ENCODE measurements around the gene GNAQ. TPM values are rescaled to one million over a fixed set of nuclear protein-coding genes. Genes with fewer than 3 reads are reported as not detected.

The GNAQ gene
- total and polyA plus RNA-seq, 2 of the 13 experiments (the other 11 are each of a cell fraction or from before 2014, with no cell fraction given), result 16.5 to 17.7 TPM

- no peak for TF ChIP-seq CHD2 (IDR thresholded peaks at IDR 0.05; ENCODE audit: low read depth, low read length)
- TF ChIP-seq ZNF333 (CRISPR knock-in tag; IDR thresholded peaks at IDR 0.05; ENCODE audit: borderline replicate concordance), result no peak
- TF ChIP-seq ZNF326 (CRISPR knock-in tag; IDR thresholded peaks at IDR 0.05; ENCODE audit: borderline replicate concordance), result no peak
- TF ChIP-seq ZNF24 (IDR thresholded peaks at IDR 0.05), result no peak
- no peak for TF ChIP-seq ERF (CRISPR knock-in tag; IDR thresholded peaks at IDR 0.05)
- TF ChIP-seq ZNF282 (IDR thresholded peaks at IDR 0.05; ENCODE audit: partially characterized antibody), result no peak
- no peak for TF ChIP-seq FOXC1 (CRISPR knock-in tag; IDR thresholded peaks at IDR 0.05; ENCODE audit: borderline replicate concordance)
- TF ChIP-seq DPF2 (CRISPR knock-in tag; IDR thresholded peaks at IDR 0.05; ENCODE audit: borderline replicate concordance, low read depth), result no peak
- no peak for TF ChIP-seq ZNF225 (CRISPR knock-in tag; IDR thresholded peaks at IDR 0.05)
- TF ChIP-seq GABPB1 (CRISPR knock-in tag; IDR thresholded peaks at IDR 0.05), result peak; percentile 2; the same call in 1 of the 2 replicates
- no peak for TF ChIP-seq HNRNPL (IDR thresholded peaks at IDR 0.05; ENCODE audit: low read depth, low read length)
- no peak for TF ChIP-seq ZSCAN21 (CRISPR knock-in tag; IDR thresholded peaks at IDR 0.05; ENCODE audit: borderline replicate concordance)
- 0 out of 2 replicates have a peak, but pooled peaks have one; percentile 8 for TF ChIP-seq RAD21 (CRISPR knock-in tag; IDR thresholded peaks at IDR 0.05)
- no peak for TF ChIP-seq MTF1 (CRISPR knock-in tag; IDR thresholded peaks at IDR 0.05)
- TF ChIP-seq RXRA (CRISPR knock-in tag; IDR thresholded peaks at IDR 0.05), result no peak; the same call in 1 of the 2 replicates
- no peak for TF ChIP-seq ZNF264 (CRISPR knock-in tag; IDR thresholded peaks at IDR 0.05)
- no peak for TF ChIP-seq ZKSCAN1 (IDR thresholded peaks at IDR 0.05; ENCODE audit: low read length)
- no peak for TF ChIP-seq THAP11 (CRISPR knock-in tag; IDR thresholded peaks at IDR 0.05)
- no peak for TF ChIP-seq ZNF350 (CRISPR knock-in tag; IDR thresholded peaks at IDR 0.05; ENCODE audit: borderline replicate concordance, low read depth)
- TF ChIP-seq ZC3H4 (CRISPR knock-in tag; IDR thresholded peaks at IDR 0.05; ENCODE audit: borderline replicate concordance), result no peak
- TF ChIP-seq ZNF180 (CRISPR knock-in tag; IDR thresholded peaks at IDR 0.05; ENCODE audit: borderline replicate concordance, low read depth), result no peak
- TF ChIP-seq ZNF30 (CRISPR knock-in tag; IDR thresholded peaks at IDR 0.05), result no peak
- TF ChIP-seq PITX1 (CRISPR knock-in tag; IDR thresholded peaks at IDR 0.05), result no peak
- TF ChIP-seq ELF3 (CRISPR knock-in tag; IDR thresholded peaks at IDR 0.05), result no peak
- TF ChIP-seq E2F5 (CRISPR knock-in tag; conservative IDR thresholded peaks at IDR 0.05), result no peak
- no peak for TF ChIP-seq ZNF850 (CRISPR knock-in tag; conservative IDR thresholded peaks at IDR 0.05)
- no peak for TF ChIP-seq ZNF577 (CRISPR knock-in tag; IDR thresholded peaks at IDR 0.05; ENCODE audit: borderline replicate concordance, low read depth)
- TF ChIP-seq ZNF776 (CRISPR knock-in tag; IDR thresholded peaks at IDR 0.05), result 0 out of 2 replicates have a peak, but pooled peaks have one; percentile 12
- no peak for TF ChIP-seq GRHL1 (CRISPR knock-in tag; conservative IDR thresholded peaks at IDR 0.05)
- TF ChIP-seq TBL1XR1 (IDR thresholded peaks at IDR 0.05; ENCODE audit: borderline replicate concordance, low read length, partially characterized antibody), result no peak
- no peak for TF ChIP-seq ZNF382 (CRISPR knock-in tag; IDR thresholded peaks at IDR 0.05; ENCODE audit: borderline replicate concordance)
These were observed 813 bp downstream of the GNAQ start (continued) for GRCh38 chr9:78030553-78031443.

Data from HepG2 (cell line).